CD4-positive, alpha-beta T cell treated with Interleukin-2 at 100 ng/mL for 4 hours (primary cell): Measurements from ENCODE around the gene UIMC1.
"Not testable (repeated sequence)": the region's sequence is repeated elsewhere in the genome, so short reads cannot be mapped to it uniquely, and the experiment has no call there.

Source experiments
- DNase-seq: peaks from one replicate; pipeline ENCODE4 v3.0.0-alpha.2; 2020; ENCODE audit warnings: low spot score

UIMC1 gene

GRCh38 chr5:176883700-176884570 lies 122.6 kb downstream of the UIMC1 start:
- DNase-seq: no peak

- no peak for DNase-seq
These were observed 124.0 kb downstream of the UIMC1 start for GRCh38 chr5:176882567-176882903.

- DNase-seq: no peak
These were observed 124.6 kb downstream of the UIMC1 start for GRCh38 chr5:176881816-176882566.

- no peak for DNase-seq
These were observed 125.4 kb downstream of the UIMC1 start for GRCh38 chr5:176881021-176881749.

DNA sequence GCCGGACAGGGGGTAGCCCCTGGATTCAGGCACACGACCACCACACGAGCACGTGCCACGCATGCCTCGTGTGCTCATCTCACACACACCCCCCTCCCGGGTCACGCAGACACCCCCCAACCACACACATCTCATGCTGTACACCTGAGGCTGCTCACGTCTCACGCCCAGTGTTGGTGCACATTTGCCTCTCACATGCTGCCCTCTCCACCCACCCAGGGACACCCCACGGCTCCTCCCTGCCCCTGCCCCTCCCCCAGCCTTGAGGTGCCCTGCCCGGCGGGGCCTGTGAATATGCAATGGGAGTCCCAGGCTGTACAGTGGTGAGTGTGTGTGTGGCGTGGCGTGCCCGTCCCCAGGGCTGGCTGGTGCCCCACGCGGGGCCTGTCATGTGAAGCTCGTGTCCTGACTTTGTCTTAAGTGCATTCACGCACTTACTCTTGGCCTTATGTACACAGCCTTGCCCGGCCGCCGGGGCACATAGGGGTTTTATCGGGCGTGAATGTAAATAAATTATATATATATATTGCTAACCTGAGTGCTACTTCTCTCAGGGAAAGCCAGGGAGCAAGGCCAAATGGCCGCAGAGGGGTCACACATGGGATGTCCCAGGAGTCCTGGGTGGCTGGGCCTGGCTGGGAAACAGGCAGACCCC lies 126.1 kb downstream of the UIMC1 start:
- DNase-seq: no peak

DNA sequence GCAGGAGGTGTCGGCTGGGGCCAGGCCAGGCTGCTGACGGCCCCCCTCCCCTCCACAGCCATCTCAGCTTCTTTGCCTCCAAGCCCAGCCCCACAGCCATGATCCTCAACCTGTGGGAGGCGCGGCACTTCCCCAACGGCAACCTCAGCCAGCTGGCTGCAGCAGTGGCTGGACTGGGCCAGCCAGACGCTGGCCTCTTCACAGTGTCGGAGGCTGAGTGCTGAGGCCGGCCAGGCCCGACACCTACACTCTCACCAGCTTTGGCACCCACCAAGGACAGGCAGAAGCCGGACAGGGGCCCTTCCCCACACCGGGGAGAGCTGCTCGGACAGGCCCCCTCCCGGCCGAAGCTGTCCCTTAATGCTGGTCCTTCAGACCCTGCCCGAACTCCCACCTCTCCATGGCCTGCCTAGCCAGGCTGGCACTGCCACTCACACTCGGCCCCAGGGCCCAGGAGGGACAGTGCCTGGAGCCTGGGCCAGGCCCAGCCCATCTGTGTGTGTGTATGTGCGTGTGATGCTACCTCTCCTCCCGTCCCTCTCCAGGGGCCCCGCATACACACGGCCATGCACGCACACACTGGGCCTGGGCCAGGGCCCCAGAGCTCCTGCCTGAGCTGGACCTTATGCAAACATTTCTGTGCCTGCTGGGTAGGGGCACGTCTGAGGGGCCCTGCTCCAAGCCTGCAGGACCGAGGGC lies 126.8 kb downstream of the UIMC1 start:
- DNase-seq: no peak

- no peak for DNase-seq
These were observed 127.5 kb downstream of the UIMC1 start for GRCh38 chr5:176878906-176879662.

GRCh38 chr5:176878463-176878862 lies 128.1 kb downstream of the UIMC1 start:
- DNase-seq: no peak

DNA sequence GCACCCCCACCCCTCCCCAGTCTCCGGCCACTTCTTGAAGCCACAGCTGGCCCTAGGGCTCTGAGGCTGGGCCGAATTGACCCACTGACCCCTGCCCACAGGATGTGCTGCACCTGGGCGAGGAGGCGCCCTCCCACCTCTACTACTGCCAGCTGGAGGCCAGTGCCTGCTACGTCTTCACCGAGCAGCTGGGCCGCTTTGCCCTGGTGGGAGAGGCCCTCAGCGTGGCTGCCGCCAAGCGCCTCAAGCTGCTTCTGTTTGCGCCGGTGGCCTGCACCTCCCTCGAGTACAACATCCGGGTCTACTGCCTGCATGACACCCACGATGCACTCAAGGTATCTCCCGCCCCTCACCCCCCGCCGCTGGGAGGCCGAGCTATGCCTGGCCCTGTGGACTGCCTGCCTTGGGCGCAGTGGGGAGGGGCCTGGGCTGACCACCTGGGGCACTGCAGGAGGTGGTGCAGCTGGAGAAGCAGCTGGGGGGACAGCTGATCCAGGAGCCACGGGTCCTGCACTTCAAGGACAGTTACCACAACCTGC lies 128.7 kb downstream of the UIMC1 start:
- no peak for DNase-seq

GRCh38 chr5:176876506-176877431 lies 129.8 kb downstream of the UIMC1 start:
- no peak for DNase-seq

DNA sequence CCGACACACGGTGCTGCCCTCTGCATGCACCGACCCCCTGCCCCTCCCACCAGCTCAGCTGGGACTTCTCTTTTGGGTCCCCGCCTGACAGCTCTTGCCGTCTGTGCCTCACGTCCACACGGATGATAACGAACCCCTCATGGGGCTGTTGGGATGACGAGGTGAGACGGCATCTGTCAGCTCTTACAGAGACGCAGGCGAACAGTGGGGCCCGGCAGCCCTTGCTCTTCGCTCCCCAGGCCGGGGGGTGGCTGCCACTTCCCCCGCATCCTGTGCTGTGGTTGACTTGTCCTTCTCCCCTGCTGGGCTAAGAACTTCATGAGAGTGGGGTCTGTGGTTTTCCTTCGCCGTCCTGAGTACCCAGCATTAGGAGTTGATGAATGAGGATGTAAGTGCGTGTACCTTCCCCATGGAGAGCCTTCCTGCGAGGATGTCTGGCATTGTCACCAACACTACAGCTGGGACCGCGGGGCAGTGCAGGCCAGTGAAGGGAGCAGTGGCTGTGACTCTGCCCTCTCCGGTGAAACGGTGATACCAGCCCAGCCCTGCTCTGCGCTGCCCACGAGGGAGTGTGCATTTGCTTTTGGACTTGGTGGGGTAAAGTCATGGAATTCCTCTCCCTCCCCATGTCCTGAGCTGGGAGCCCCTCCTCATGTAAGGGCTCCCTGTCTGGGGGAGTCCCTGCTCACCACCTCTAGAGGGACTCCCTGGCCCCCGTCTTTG lies 130.6 kb downstream of the UIMC1 start:
- no peak for DNase-seq

GRCh38 chr5:176875014-176875550 lies 131.5 kb downstream of the UIMC1 start:
- no peak for DNase-seq

DNA sequence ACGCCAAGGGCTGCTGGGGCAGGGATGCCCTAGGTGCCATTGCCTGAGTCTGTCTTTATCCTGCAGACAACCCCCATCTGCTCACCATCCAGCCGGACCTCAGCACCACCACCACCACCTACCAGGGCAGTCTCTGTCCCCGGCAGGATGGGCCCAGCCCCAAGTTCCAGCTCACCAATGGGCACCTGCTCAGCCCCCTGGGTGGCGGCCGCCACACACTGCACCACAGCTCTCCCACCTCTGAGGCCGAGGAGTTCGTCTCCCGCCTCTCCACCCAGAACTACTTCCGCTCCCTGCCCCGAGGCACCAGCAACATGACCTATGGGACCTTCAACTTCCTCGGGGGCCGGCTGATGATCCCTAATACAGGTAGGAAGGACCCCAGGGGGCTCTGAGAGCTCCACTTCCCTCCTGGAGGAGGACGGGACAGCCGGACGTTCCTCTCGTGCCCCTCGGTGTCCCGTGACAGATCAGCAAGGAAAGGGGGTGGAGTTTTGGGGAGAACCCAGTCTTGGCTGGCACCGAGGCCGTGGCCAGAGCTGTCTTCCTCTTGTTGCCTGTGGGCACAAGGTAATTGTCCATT lies 132.3 kb downstream of the UIMC1 start:
- no peak for DNase-seq

GRCh38 chr5:176873541-176874172 lies 132.9 kb downstream of the UIMC1 start:
- no peak for DNase-seq

DNA sequence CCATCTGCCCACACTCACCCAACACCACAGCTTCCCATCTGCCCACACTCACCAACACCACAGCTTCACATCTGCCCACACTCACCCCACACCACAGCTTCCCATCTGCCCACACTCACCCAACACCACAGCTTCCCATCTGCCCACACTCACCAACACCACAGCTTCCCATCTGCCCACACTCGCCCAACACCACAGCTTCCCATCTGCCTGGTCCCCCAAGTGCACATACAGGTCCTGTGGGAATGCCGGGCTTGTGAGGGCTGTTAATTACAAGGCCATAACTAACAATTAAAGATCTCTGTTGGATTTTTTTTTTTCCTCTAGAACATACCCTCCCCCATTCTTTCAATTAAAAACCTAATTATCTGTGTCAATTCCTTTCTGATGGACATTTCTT lies 133.6 kb downstream of the UIMC1 start:
- not testable (repeated sequence) for DNase-seq

DNA sequence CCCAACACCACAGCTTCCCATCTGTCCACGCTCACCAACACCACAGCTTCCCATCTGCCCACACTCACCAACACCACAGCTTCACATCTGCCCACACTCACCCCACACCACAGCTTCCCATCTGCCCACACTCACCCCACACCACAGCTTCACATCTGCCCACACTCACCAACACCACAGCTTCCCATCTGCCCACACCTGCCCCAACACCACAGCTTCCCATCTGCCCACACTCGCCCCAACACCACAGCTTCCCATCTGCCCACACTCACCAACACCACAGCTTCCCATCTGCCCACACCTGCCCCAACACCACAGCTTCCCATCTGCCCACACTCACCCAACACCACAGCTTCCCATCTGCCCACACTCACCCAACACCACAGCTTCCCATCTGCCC lies 134.0 kb downstream of the UIMC1 start:
- not testable (repeated sequence) for DNase-seq

GRCh38 chr5:176870644-176871043 lies 135.9 kb downstream of the UIMC1 start:
- not testable (repeated sequence) for DNase-seq
